Dermis lymphatic vessel endothelial cell (primary cell): ENCODE data around the gene C6orf141. TPM values are rescaled to one million over a fixed set of nuclear protein-coding genes. Genes with fewer than 3 reads are reported as not detected.

Experiments
- total RNA-seq: library from RNA; depleted of rRNA; stranded (reverse); fragments of >200 nt; gene quantifications from 2 replicates; pipeline ENCODE4 v1.2.1, GENCODE V29; 2014

The C6orf141 gene
- 56.2 and 79.6 TPM in 2 replicates for total RNA-seq

DNA sequence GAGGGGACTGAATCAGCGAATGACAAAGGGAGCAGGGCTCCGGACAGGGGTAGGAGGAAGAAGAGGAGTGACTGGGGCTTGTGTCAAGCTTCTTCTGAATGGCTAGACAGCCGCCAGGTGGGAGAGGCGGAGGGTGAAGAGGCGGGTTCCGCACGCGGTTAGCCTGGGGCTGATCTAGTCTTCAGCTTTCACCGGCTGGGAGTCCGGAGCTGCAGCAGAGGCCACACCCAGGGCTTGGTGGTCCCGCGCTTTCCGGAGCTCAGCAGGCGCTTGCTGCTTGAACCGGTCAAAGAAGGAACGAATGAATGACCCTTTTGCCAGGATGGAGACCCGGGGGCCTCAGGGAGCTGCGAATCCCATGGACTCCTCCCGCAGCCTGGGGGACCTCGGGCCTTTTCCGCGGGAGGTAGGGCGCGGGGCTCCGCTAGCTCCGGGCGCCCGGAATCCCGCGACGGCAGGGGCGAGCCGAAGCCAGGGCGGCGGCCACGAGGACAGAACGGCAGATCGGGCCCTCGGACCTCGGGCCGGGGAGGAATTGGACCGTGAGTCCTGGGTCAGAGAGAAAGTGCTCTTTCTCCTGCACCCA, at the start of gene C6orf141:
C6orf141 (plus strand) TSS at position 177 of the 586 bp plus-strand sequence; CDS start at position 302, 125 bp downstream.

Other genes starting within 250 kb of the C6orf141 start
- 13.8 and 14.7 TPM in 2 replicates for gene MMUT, start 87.4 kb upstream of the C6orf141 start, total RNA-seq
- 1.8 and 3.2 TPM in 2 replicates for gene CENPQ, start 87.3 kb upstream of the C6orf141 start, total RNA-seq
- not detected in 2 replicates for gene GLYATL3, start 50.7 kb upstream of the C6orf141 start, total RNA-seq
- gene RHAG, start 86.2 kb downstream of the C6orf141 start, total RNA-seq, result 0.09 and 0.11 TPM in 2 replicates
- not detected in 2 replicates for gene CRISP2, start 162.9 kb downstream of the C6orf141 start, total RNA-seq
- not detected in 2 replicates for gene CRISP3, start 193.7 kb downstream of the C6orf141 start, total RNA-seq
- gene PGK2, start 236.6 kb downstream of the C6orf141 start, total RNA-seq, result not detected in 2 replicates